GM21381 (cell line): ENCODE data around the gene MEI1.
A peak's percentile ranks its signal among the peaks of the same experiment; 100 is the strongest.
"Not testable (repeated sequence)": the region's sequence is repeated elsewhere in the genome, so short reads cannot be mapped to it uniquely, and the experiment has no call there.

Experiments
- ATAC-seq: cut with Tn5 transposase; IDR thresholded peaks from one replicate; pipeline ENCODE4 v1.9.1; 2021; ENCODE audit warnings: mild to moderate bottlenecking, moderate library complexity; ENCODE audit not compliant: unreplicated experiment

The MEI1 gene

DNA sequence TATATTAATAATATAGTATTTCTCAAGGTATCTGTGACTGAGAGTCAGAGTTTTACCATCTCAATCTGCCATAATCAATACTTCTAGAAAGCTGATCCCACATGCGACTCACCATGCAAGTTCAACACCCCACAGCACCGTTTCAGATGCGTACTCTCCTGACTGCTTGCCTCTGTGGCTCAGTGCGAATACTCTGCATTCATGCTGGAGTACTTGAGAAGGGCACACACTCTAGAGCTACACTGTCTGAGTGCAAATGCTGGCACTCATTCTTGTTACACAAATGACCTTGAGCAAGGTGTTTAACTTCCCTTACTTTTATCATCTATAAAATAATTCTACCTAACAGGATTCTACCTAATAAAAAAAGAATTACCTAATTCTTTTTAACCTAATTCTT, 23.2 kb upstream of the MEI1 start:
- ATAC-seq, result no peak

DNA sequence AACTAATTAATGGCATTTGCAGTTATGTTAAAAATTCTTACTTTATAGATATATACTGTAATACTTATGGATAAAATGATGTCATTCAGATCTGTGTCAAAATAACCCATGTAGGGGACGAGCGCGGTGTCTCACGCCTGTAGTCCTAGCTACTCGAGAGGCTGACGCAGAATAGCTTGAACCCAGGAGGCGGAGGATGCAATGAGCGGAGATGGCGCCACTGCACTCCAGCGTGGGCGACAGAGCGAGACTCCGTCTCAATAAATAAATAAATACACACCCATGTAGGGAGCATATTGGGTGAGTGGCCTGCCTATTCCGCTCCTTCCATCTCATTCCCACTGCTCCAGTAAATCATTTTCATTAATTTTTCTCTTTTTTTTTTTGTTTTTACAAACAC, 17.7 kb upstream of the MEI1 start:
- ATAC-seq, result no peak

DNA sequence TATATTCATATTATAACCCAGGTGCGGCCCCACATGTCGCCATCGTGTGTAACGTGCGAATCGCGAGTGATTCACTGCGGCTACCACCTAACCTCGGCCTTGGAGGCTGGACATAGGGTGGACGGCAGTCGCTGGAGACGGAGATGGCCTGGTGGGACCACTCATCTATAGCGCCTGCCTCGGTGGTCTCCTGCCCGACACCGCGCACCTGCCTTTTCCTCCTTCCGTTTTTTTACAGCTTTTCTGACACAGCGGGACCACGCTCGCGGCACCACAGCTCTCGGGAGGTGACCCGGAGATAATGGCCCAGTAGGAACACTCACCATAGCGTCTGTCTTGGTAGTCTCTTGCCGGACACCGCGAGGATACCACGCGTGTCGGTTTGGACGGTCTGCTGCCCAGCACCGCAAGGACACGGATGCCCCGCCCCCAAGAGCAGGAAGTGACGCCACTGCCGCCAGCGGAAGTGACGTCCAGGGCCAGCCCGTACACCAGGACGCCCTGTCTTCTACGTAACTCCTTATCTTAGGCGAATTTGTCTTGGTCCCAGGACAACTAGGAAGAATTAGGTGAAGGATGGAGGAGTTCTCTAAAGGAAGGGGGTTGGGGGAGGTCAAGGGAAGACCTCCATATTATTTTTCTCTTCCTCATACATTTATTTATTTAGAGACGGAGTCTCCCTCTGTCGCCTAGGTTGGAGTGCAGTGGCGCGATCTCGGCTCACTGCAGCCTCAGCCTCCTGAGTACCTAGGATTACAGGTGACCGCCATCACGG, 17.1 kb upstream of the MEI1 start:
- peak; percentile 81 for ATAC-seq

DNA sequence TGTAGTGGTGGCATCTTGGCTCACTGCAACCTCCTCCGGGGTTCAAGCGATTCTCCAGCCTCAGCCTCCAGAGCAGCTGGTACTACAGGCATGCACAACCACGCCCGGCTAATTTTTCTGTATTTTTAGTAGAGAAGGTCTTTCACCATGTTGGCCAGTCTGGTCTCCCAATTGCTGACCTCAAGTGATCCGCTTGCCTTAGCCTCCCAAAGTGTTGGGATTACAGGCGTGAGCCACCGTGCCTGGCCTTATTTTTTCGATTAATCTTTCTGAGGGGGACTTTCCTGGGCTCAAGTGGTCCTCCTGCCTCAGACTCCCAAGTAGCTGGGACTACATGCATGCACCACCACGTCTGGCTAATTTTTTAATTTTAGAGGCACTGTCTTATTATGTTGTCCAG, 16.3 kb upstream of the MEI1 start:
- no peak for ATAC-seq

DNA sequence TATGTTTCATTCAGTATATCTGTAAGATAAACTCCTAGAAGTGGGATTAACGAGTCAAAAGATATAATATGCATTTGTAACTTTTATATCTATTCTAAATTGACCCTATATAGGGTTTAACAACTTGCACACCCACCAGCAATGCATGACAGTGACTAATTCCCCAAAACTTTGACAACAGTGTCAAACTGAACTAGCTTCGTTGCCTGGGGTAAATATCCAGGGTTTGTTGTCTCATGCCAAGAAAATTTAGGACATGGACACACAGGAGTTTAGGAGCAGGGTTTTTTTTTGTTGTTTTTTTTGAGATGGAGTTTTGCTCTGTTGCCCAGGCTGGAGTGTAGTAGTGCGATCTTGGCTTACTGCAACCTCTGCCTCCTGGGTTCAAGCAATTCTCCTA, 15.7 kb upstream of the MEI1 start:
- ATAC-seq, result no peak

DNA sequence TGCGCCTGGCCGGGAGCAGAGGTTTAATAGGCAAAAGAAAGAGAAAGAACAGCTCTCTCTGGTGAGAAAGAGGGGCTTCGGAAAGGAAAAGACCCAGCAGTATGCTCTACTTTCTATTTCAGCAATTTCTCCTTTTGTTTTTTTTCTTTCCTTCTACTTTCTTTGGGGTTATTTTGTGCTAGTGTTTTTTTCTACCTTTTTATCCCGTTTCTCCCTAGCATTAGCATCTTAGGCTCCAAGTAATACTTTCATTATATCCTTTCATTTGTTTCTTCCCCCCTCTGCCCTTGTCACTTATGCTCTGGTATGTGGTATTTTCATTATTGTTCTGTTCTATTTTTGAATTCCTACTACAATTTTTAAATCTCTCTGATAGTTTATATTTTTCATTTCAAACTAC, 15.1 kb upstream of the MEI1 start:
- no peak for ATAC-seq

DNA sequence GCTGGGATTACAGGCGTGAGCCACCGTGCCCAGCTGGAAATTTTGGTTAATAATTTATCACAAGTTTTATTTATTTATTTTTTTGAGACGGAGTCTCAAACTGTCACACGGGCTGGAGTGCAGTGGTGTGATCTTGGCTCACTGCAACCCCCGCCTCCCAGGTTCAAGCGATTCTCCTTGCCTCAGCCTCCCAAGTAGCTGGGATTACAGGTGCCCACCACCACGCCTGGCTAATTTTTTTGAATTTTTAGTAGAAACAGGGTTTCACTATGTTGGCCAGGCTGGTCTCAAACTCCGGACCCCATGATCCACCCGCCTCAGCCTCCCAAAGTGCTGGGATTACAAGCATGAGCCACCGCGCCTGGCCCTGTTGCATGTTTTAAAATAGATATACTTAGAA, 12.4 kb upstream of the MEI1 start:
- ATAC-seq, result not testable (repeated sequence)

DNA sequence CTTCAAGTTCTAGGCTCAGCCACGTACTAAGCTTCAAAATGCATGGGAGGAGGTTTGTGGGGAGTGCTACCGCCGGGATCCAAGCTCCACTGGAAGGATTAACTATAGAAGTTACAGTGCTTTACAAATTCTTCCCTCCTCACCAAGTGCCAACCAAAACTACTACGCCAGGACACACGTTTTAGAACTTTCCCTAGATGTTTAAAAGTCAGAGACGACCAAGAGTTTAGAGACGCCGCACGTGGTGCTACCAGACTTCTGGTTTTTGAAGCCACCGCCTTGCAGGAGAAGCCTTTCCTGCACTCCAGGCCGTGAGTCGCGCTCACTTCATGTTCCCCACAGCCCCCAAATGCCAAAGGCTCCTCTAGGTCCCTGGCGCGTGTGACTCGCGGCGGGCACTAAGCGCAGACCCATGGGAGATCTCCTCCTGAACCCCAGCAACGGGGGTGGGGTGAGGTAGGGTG, 11.4 kb upstream of the MEI1 start:
- no peak for ATAC-seq

DNA sequence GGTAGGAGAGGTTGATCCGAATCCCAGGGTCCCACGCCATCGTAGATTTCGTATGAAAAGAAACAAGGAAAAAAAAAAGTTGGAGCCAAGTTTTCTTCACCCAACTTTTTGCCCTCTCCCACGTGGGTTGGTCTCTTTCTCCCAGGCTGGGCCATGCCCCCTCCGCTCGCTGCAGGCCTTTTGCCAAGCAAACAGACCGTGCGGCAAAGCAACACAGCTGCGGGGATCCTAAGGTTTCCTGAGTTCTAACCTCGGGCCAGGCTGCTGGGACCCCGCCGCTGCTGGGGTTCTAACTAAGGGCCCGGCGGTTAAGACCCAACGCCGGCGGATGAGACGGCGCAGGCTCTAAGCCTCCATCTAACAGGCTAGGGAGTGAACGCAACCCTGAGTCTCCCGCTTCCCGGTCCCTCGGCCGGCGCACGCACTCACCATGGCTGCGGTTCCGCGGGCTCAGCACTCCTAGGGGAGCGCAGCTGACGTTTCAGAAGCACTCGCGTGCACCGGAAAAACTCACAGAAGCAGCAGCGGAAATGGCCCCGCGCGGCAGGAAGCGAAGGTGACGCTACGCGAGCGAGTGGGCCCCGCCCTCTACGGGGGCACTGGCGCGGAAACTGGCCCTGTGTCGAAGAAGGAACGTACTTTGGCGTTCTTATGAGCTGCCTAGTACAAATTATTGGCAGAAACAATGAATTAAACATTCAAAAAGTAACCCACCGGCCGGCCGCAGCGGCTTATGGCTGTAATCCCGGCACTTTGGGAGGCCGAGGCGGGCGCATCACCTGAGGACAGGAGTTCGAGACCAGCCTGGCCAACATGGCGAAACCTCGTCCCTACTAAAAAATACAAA, 10.7 kb upstream of the MEI1 start, which contains the start of gene SNU13:
Gene SNU13, minus strand, starts transcription at position 503 of the 847 bp plus-strand sequence. Its CDS starts 71 bp downstream, at position 432.
- peak; percentile 85 for ATAC-seq

DNA sequence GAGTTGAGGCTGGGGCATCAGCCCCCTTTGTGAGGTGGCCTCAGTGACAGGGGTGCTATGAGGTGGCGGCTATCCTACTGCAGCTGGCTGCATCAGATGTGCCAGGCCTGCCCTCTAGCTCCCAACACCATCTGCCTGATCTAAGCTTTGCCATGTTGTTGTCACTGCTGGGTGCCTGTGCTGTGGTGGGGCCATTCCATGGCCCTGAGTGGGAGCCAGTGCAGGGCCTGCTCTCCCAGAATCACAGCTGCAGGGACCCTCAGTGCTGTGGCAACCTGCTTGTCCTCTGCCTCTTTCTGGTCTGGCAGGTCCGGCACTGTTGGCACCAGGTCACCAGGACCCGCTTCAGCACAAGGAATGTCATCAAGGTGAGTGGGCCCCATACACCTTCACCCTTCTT, 8.8 kb upstream of the MEI1 start:
- ATAC-seq, result no peak

DNA sequence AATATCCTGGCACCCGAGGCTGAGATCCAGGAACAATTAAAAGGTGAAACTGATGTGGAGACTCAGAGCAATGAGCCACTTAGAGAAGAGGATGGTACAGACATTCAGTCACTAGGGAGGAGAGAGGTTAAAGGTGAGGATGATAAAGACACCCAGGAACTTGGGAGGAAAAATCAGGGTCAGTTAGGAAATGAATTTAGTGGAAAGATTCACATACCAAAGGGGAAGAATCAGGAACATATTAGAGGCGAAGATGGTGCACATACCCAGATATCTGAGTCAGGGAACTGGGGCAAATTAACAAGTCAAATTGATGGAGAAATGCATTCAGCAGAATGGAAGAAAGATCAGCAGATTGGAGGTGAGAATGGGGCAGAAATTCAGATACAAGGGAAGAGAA, 4.1 kb upstream of the MEI1 start:
- no peak for ATAC-seq

DNA sequence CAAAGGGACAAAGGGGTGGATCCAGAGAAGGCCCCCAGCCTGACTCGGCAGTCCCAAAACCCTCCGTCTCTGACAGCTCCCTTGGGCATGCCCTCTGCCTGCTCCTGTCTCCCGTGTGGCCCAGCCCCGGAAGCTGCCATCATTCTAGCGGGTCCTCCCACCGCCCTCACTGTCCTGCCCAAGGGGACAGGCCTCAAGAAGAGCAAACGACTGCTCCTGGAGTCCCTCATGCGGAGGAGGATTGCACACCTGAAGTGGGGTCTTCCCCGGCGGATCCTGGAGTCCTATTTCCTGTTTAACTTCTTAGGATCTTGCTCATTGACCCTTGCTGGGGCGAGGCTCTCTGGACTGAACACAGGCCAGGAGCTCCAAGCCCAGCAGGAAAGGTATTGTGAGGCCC, 2.6 kb upstream of the MEI1 start:
- no peak for ATAC-seq

DNA sequence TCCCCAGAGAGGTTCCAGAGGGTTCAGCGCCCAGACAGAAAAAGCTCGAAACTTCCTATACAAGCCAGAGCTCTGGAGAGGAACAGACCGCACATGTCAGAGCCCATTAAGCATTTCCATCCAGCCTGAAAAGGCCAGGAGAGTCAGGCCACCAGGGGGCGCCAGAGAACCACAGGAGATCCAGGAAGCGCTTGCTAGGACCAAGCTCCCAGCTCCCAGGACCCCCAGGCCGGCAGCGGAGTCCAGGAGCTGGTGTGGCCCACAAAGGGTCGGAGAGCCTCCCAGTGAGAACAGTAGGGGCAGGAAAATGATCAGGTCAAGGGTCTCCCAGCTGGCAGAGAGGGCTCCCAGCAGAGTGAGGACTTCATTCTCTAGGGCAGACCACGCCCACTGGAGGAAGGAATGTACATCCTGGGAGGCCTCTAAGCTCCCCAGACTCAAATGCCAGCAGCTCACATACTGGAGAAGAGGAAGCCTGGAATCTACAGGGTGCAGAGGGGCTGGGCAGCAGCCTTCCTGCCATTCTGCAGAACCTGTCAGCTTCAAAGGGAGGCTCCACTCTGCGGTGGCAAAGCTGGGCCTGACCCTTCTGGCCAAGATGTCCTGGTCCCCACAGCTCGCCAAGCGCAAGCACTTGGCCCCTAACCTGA, 2.1 kb upstream of the MEI1 start:
- no peak for ATAC-seq

DNA sequence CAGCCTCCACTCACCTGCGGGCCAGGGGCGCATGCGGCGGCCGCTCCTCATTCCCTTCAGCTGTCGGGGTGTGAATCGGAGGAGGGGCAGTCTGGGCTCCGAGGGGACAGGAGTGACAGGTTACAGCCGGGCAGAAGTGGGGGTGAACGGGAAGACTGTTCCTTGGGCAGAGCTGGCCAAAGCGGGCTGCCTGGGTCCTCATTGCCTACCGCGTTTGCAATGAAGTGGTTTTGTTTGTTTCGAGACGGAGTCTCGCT, 733 bp downstream of the MEI1 start:
- ATAC-seq, result no peak

DNA sequence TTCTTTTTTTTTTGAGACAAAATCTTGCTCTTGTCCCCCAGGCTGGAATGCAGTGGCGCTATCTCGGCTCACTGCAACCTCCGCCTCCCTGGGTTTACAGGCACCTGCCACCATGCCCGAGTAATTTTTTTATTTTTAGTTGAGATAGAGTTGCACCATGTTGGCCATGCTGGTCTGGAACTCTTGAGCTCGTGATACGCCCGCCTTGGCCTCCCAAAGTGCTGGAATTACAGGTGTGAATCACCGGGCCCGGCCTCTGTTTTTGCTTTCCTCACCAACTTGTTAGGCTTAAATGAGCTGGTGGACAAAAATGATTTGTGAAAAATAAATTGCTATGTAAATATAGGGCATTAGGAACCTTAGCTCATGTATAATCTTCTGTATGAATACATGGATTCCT, 3.5 kb downstream of the MEI1 start:
- ATAC-seq, result no peak

DNA sequence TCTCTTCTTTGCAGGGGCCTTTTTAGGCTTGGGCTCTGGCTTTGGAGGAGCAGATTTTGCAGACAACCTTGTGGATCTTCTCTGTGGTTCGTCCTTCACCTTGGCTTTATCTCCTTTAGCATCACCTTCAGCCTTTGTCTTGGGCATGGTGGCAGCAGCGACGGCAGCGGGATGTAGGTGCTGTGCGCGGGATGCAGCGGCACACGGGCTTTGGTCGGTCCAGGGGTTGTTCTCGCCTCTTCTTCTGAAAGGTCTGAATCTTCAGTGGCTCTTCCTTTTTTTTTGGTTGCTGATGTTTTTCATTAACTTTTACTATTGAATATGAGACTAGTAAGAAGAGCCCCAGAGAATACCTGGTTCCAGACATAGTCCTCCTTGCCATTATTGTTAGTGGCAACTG, 10.0 kb downstream of the MEI1 start:
- ATAC-seq, result no peak

DNA sequence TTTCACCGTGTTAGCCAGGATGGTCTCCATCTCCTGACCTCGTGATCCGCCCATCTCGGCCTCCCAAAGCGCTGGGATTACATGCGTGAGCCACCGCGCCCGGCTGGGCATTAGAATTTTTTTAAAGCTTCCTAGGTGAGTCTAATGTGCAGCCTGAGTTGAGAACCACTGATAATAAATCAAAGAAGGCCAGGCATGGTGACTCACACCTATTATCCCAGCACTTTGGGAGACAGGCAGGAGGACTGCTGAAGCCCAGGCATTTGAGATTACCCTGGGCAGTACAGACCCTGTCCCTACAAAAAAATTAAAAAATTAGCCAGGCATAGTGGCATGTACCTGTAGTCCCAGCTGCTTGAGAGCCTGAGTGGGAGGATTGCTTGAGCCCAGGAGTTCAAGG, 13.7 kb downstream of the MEI1 start:
- no peak for ATAC-seq

DNA sequence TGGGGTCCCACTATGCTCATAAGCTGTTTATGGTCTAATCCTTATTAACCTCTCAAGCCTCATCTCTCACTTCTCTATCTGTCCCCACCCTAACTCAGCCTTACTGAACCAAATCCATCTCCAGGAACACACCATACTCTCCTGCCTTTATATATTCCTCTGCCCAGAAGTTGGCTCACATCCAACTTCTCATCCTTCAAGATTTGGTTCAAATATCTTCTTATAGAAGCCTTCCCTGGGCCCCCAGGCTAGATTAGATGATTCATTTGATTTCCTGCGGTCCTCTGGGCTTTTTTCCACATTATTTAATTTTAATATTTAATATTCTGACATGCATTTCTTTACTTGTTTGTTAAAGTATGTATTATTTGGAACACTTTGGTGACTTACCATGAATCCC, 23.2 kb downstream of the MEI1 start:
- ATAC-seq, result no peak

DNA sequence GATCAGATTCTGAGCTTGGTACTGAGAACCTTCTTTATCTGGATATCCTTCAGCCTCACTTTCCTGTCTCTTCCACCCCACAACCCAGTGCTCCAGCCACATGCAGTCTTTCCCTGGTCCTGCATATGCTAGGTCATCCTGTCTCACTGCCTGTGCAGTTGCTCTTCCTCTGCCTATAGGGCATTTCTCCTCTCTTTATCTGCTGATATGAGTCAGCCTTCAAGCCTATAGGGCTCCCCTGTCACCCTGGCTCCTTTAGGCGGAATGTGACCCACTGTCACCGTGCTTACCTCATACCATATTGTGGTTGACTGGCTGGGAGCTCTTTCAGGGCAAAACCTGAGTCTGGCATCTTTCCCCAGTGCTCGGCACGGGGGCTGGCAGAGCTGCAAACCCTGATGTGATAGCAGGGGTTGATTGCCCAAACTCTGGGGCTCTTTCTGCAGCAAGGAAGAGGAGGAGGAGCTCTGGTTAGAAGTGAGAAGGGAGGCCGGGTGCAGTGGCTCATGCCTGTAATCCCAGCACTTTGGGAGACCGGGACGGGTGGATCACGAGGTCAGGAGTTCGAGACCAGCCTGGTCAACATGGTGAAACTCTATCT, 26.3 kb downstream of the MEI1 start:
- no peak for ATAC-seq

DNA sequence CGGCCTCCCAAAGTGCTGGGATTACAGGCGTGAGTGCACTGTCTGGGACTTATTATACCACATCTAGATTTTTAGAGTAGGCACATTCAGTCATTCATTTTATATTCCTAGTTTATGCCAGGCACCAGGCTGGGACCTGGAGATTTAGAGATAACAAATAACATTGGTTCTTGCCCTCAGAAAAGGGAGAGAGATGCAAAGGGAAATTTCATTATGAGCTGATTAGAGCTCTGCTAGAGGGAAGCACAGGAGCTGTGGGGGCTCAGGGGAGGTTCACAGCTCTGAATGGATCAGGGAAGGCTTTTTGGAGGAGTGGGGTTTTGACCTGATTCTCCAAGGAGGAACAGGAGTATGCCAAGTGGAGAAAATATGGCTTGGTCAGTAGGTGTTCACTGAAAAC, 32.3 kb downstream of the MEI1 start:
- no peak for ATAC-seq

DNA sequence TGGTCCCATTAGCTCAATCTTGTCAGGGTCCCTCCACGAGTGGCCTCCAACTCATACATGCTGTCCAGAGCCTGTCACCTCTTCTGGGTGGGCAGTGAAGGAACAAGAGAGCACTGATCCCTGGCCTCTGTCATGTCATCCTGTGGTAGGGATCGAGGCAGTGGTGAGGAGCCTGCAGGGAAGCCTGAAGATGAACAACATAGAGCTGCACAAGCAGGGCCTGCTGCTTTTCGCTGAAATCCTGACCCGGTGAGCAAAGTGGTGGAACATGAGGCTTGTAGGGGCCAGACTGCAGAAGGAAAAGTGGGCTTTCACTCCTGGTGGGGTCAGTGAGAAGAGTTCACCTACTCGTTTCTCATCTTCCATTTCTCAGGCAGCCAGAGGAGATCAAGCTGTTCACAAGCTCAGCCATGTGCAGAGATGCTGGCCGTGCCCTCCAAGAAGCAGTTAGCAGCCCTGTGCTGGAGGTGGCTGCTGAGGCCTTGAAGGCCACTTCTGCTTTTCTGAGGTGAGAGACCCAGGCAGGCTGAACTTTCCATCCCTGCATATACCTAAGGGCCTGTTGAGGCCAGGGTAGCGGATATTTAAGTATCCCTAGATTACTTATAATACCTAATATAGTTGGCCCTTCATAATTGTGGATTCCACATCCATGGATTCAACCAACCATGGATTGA, 32.9 kb downstream of the MEI1 start:
- no peak for ATAC-seq
